Measurements from ENCODE around the gene BLOC1S6.

DNA sequence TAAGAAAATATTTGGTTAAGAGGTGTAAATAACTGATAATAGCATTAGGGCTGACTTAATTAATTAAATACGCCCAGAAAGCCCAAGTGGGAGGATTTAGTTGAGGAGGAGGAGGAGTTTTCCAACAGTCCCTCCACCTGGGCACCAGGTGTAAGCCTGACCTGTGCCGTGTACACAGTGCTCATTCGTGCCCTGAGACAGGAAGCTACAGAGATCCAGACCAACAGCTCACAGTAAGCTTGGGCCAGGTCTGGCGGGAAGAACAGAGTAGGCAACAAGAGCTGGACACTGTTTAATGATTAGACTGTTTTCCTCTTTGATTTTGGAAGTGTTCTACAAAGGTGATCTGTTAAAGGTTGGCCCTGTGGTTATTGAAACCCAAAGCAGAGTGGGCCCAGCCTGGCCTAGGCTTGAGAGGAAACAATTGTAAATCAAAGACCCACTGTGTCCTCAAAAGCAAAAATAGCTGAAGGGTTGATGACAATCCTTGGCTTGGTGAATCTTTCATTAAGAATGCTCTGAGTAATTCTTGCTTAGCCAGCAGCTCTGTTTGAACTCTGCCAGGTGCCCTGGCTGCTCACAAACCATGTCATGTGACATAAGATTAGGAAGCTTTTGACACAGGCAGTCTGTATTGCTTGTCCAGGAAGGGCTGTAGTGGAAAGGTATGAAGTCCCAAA, 61.5 kb downstream of the BLOC1S6 start:
- TF ChIP-seq, protein P1, sequence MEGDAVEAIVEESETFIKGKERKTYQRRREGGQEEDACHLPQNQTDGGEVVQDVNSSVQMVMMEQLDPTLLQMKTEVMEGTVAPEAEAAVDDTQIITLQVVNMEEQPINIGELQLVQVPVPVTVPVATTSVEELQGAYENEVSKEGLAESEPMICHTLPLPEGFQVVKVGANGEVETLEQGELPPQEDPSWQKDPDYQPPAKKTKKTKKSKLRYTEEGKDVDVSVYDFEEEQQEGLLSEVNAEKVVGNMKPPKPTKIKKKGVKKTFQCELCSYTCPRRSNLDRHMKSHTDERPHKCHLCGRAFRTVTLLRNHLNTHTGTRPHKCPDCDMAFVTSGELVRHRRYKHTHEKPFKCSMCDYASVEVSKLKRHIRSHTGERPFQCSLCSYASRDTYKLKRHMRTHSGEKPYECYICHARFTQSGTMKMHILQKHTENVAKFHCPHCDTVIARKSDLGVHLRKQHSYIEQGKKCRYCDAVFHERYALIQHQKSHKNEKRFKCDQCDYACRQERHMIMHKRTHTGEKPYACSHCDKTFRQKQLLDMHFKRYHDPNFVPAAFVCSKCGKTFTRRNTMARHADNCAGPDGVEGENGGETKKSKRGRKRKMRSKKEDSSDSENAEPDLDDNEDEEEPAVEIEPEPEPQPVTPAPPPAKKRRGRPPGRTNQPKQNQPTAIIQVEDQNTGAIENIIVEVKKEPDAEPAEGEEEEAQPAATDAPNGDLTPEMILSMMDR (IDR thresholded peaks at IDR 0.05; ENCODE audit: insufficient read depth, low read depth, low read length): no peak
- TF ChIP-seq EZH2 (IDR thresholded peaks at IDR 0.05; ENCODE audit: insufficient read depth, low read length): no peak
